Measurements from ENCODE around the gene NANOGP8. TPM values are rescaled to one million over a fixed set of nuclear protein-coding genes. Genes with fewer than 3 reads are reported as not detected.

NANOGP8 gene
- total RNA-seq, 1 donor, result under 0.01 TPM

- TF ChIP-seq, protein P1, sequence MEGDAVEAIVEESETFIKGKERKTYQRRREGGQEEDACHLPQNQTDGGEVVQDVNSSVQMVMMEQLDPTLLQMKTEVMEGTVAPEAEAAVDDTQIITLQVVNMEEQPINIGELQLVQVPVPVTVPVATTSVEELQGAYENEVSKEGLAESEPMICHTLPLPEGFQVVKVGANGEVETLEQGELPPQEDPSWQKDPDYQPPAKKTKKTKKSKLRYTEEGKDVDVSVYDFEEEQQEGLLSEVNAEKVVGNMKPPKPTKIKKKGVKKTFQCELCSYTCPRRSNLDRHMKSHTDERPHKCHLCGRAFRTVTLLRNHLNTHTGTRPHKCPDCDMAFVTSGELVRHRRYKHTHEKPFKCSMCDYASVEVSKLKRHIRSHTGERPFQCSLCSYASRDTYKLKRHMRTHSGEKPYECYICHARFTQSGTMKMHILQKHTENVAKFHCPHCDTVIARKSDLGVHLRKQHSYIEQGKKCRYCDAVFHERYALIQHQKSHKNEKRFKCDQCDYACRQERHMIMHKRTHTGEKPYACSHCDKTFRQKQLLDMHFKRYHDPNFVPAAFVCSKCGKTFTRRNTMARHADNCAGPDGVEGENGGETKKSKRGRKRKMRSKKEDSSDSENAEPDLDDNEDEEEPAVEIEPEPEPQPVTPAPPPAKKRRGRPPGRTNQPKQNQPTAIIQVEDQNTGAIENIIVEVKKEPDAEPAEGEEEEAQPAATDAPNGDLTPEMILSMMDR (IDR thresholded peaks at IDR 0.05; ENCODE audit: extremely low read depth, low read depth, low read length), result no peak
- H3K9me3 ChIP-seq (ENCODE audit: low read depth, low read length), result no peaks in the 10 kb centered on the region
- no peaks in the 10 kb centered on the region for H3K27me3 ChIP-seq (ENCODE audit: insufficient read depth, low read length)
- H3K4me2 ChIP-seq (ENCODE audit: insufficient read depth, low read length), result no peak overlapping the region
- H3K27ac ChIP-seq (ENCODE audit: low read depth, low read length), result no peak overlapping the region
- H3K4me3 ChIP-seq (ENCODE audit: insufficient read depth, low read length), result no peak overlapping the region
- no peak overlapping the region for H2AFZ ChIP-seq (ENCODE audit: low read length)
- no peaks in the 10 kb centered on the region for H3K79me2 ChIP-seq (ENCODE audit: insufficient read depth, low read length)
- no peaks in the 10 kb centered on the region for H4K20me1 ChIP-seq (ENCODE audit: insufficient read depth, low read length)
- DNase-seq (ENCODE audit: insufficient read length, low spot score, missing footprints), result no peak
- H3K36me3 ChIP-seq (ENCODE audit: insufficient read depth, low read length), result no peaks in the 10 kb centered on the region
- H3K4me1 ChIP-seq (ENCODE audit: insufficient read depth, low read length), result no peaks in the 10 kb centered on the region
These were observed 26.5 kb downstream of the NANOGP8 start for GRCh38 chr15:35058534-35059054.

- H3K27me3 ChIP-seq (ENCODE audit: insufficient read depth, low read length), result no peaks in the 10 kb centered on the region
- H3K4me1 ChIP-seq (ENCODE audit: insufficient read depth, low read length), result no peaks in the 10 kb centered on the region
- no peaks in the 10 kb centered on the region for H3K79me2 ChIP-seq (ENCODE audit: insufficient read depth, low read length)
- H3K9me3 ChIP-seq (ENCODE audit: low read depth, low read length), result no peaks in the 10 kb centered on the region
- no peak overlapping the region for H3K4me2 ChIP-seq (ENCODE audit: insufficient read depth, low read length)
- DNase-seq (ENCODE audit: insufficient read length, low spot score, missing footprints), result no peak
- H3K27ac ChIP-seq (ENCODE audit: low read depth, low read length), result no peak overlapping the region
- no peak overlapping the region for H3K4me3 ChIP-seq (ENCODE audit: insufficient read depth, low read length)
- TF ChIP-seq, protein P1 (IDR thresholded peaks at IDR 0.05; ENCODE audit: extremely low read depth, low read depth, low read length), result no peak
- H2AFZ ChIP-seq (ENCODE audit: low read length), result no peak overlapping the region
- H4K20me1 ChIP-seq (ENCODE audit: insufficient read depth, low read length), result no peaks in the 10 kb centered on the region
- no peaks in the 10 kb centered on the region for H3K36me3 ChIP-seq (ENCODE audit: insufficient read depth, low read length)
These were observed 29.5 kb downstream of the NANOGP8 start for GRCh38 chr15:35055416-35056105.

DNA sequence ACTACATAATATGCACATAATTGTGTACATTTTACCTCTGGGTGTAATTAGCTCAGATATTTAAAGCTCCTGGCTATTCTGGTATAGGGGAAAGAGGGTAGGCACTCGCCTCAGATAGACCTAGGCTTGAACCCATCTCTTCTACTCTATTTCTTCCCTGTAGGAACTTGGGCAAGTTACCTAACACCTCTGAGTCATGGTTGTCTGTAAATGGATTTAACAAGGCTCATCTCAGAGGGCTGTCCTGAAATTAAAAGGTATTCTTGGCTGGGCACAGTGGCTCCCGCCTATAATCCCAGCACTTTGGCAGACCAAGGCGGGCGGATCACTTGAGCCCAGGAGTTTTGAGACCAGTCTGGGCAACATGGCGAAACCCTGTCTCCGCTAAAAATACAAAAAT lies 30.7 kb downstream of the NANOGP8 start:
- no peak overlapping the region for H3K4me2 ChIP-seq (ENCODE audit: insufficient read depth, low read length)

GRCh38 chr15:35047996-35048395 lies 37.1 kb downstream of the NANOGP8 start:
- no peak for DNase-seq (ENCODE audit: insufficient read length, low spot score, missing footprints)
- H3K27me3 ChIP-seq (ENCODE audit: insufficient read depth, low read length), result no peaks in the 10 kb centered on the region
- no peak overlapping the region for H3K4me3 ChIP-seq (ENCODE audit: insufficient read depth, low read length)
- H3K36me3 ChIP-seq (ENCODE audit: insufficient read depth, low read length), result no peaks in the 10 kb centered on the region
- H2AFZ ChIP-seq (ENCODE audit: low read length), result no peak overlapping the region
- H3K79me2 ChIP-seq (ENCODE audit: insufficient read depth, low read length), result no peaks in the 10 kb centered on the region
- H3K27ac ChIP-seq (ENCODE audit: low read depth, low read length), result no peak overlapping the region
- no peaks in the 10 kb centered on the region for H4K20me1 ChIP-seq (ENCODE audit: insufficient read depth, low read length)
- H3K4me2 ChIP-seq (ENCODE audit: insufficient read depth, low read length), result no peak overlapping the region
- no peaks in the 10 kb centered on the region for H3K4me1 ChIP-seq (ENCODE audit: insufficient read depth, low read length)
- no peaks in the 10 kb centered on the region for H3K9me3 ChIP-seq (ENCODE audit: low read depth, low read length)
- TF ChIP-seq, protein P1 (IDR thresholded peaks at IDR 0.05; ENCODE audit: extremely low read depth, low read depth, low read length), result no peak

More for the DNA sequence above, 30.7 kb downstream of the NANOGP8 start:
- TF ChIP-seq, protein P1 (IDR thresholded peaks at IDR 0.05; ENCODE audit: extremely low read depth, low read depth, low read length), result no peak
- no peaks in the 10 kb centered on the region for H3K36me3 ChIP-seq (ENCODE audit: insufficient read depth, low read length)
- H4K20me1 ChIP-seq (ENCODE audit: insufficient read depth, low read length), result no peaks in the 10 kb centered on the region
- H3K79me2 ChIP-seq (ENCODE audit: insufficient read depth, low read length), result no peaks in the 10 kb centered on the region
- H3K4me3 ChIP-seq (ENCODE audit: insufficient read depth, low read length), result no peak overlapping the region
- no peaks in the 10 kb centered on the region for H3K9me3 ChIP-seq (ENCODE audit: low read depth, low read length)
- no peak overlapping the region for H2AFZ ChIP-seq (ENCODE audit: low read length)
- H3K4me1 ChIP-seq (ENCODE audit: insufficient read depth, low read length), result no peaks in the 10 kb centered on the region
- H3K27ac ChIP-seq (ENCODE audit: low read depth, low read length), result no peak overlapping the region
- H3K27me3 ChIP-seq (ENCODE audit: insufficient read depth, low read length), result no peaks in the 10 kb centered on the region
- no peak for DNase-seq (ENCODE audit: insufficient read length, low spot score, missing footprints)
